ENCODE results near the gene MUTYH. TPM values are rescaled to one million over a fixed set of nuclear protein-coding genes. Genes with fewer than 3 reads are reported as not detected.

Gene MUTYH
- total and polyA plus RNA-seq, 8 donors = 11.6 to 88.7 (median 19.7) TPM

GRCh38 chr1:45334308-45335245 lies 5.7 kb downstream of the MUTYH start:
- Histone ChIP-seq H3K9me3 (no peaks in the 10 kb centered on the region), H3K4me3 (no peak overlapping the region), H3K27me3 (no peaks in the 10 kb centered on the region), H3K27ac (peak overlapping the region in 4 of 5 donors; percentile 54 to 75 (median 70)), H3K4me1 (peaks cover 8 to 48% (median 28%) of the 10 kb centered on the region in 4 donors), H3K36me3 (peaks cover 28 to 51% (median 47%) of the 10 kb centered on the region in 4 donors)
- intact Hi-C loops (cut with DNase I; ENCODE audit: low total_unique reads) = no loop called here
- peak in 1 of 2 donors; percentile 37 for DNase-seq
- 69 to 76% (median 73%) methylated on average over 9 of the region's 9 CpGs for WGBS, 5 donors
- TF ChIP-seq, protein P1, sequence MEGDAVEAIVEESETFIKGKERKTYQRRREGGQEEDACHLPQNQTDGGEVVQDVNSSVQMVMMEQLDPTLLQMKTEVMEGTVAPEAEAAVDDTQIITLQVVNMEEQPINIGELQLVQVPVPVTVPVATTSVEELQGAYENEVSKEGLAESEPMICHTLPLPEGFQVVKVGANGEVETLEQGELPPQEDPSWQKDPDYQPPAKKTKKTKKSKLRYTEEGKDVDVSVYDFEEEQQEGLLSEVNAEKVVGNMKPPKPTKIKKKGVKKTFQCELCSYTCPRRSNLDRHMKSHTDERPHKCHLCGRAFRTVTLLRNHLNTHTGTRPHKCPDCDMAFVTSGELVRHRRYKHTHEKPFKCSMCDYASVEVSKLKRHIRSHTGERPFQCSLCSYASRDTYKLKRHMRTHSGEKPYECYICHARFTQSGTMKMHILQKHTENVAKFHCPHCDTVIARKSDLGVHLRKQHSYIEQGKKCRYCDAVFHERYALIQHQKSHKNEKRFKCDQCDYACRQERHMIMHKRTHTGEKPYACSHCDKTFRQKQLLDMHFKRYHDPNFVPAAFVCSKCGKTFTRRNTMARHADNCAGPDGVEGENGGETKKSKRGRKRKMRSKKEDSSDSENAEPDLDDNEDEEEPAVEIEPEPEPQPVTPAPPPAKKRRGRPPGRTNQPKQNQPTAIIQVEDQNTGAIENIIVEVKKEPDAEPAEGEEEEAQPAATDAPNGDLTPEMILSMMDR (IDR thresholded peaks at IDR 0.05) = no peak
- no peak for TF ChIP-seq POLR2AphosphoS5 (IDR thresholded peaks at IDR 0.05)
- no peak for TF ChIP-seq POLR2A (IDR thresholded peaks at IDR 0.05)
- no peak for TF ChIP-seq EP300 (IDR thresholded peaks at IDR 0.05)

DNA sequence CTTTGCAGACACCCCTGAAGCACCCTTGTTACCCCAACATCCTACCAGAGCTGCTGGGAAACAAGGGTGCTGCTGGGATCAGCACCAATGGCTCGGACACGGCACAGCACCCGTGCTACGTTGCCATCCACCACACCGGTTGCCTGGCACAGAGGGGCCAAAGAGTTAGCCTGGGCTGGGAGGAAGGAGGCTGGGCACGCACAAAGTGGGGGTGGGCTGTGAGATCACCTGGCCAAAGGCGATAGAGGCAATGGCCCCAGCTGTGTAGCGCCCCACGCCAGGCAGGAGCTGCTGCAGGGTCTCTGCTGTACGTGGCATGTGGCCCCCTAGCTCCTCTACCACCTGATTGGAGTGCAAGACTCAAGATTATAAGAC lies 7.9 kb downstream of the MUTYH start:
- no peaks in the 10 kb centered on the region for H3K9me3 ChIP-seq
- no peak for DNase-seq
- TF ChIP-seq EP300 (IDR thresholded peaks at IDR 0.05) = no peak
- TF ChIP-seq POLR2A (IDR thresholded peaks at IDR 0.05) = no peak
- TF ChIP-seq, protein P1 (IDR thresholded peaks at IDR 0.05) = no peak
- no peak for TF ChIP-seq POLR2AphosphoS5 (IDR thresholded peaks at IDR 0.05)
- peaks cover 28 to 63% (median 54%) of the 10 kb centered on the region in 4 donors for H3K36me3 ChIP-seq
- no peak overlapping the region for H3K4me3 ChIP-seq
- peaks cover 14 to 53% (median 22%) of the 10 kb centered on the region in 4 donors for H3K4me1 ChIP-seq
- peaks cover 0 to 3% (median 0%) of the 10 kb centered on the region in 3 donors for H3K27me3 ChIP-seq
- whole genome bisulfite sequencing, 5 donors = 97 to 98% (median 98%) methylated on average over 8 to 10 of the region's 10 CpGs
- H3K27ac ChIP-seq = no peak overlapping the region
- intact Hi-C loops (cut with DNase I; ENCODE audit: low total_unique reads) = no loop called here

GRCh38 chr1:45331436-45332345 lies 8.5 kb downstream of the MUTYH start:
- peaks cover 28 to 63% (median 54%) of the 10 kb centered on the region in 4 donors for H3K36me3 ChIP-seq
- H3K4me1 ChIP-seq = peaks cover 20 to 53% (median 26%) of the 10 kb centered on the region in 4 donors
- intact Hi-C loops (cut with DNase I; ENCODE audit: low total_unique reads) = no loop called here
- no peak for DNase-seq
- TF ChIP-seq POLR2AphosphoS5 (IDR thresholded peaks at IDR 0.05) = no peak
- no peak for TF ChIP-seq EP300 (IDR thresholded peaks at IDR 0.05)
- TF ChIP-seq POLR2A (IDR thresholded peaks at IDR 0.05) = no peak
- TF ChIP-seq, protein P1 (IDR thresholded peaks at IDR 0.05) = no peak
- no peak overlapping the region for H3K27ac ChIP-seq
- no peaks in the 10 kb centered on the region for H3K9me3 ChIP-seq
- peaks cover 0 to 5% (median 0%) of the 10 kb centered on the region in 3 donors for H3K27me3 ChIP-seq
- no peak overlapping the region for H3K4me3 ChIP-seq
- 94 to 97% (median 95%) methylated on average over 13 to 18 of the region's 18 CpGs for WGBS, 5 donors

GRCh38 chr1:45329445-45329844 lies 10.8 kb downstream of the MUTYH start:
- WGBS, 5 donors = 57 to 72% (median 62%) methylated on average over 4 of the region's 4 CpGs
- no peak for DNase-seq
- intact Hi-C loops (cut with DNase I; ENCODE audit: low total_unique reads) = no loop called here
- no peak overlapping the region for H3K4me3 ChIP-seq
- TF ChIP-seq POLR2AphosphoS5 (IDR thresholded peaks at IDR 0.05) (no peak), EP300 (IDR thresholded peaks at IDR 0.05) (no peak), POLR2A (IDR thresholded peaks at IDR 0.05) (no peak)
- TF ChIP-seq, protein P1 (IDR thresholded peaks at IDR 0.05) = no peak
- H3K27me3 ChIP-seq = peaks cover 0 to 5% (median 0%) of the 10 kb centered on the region in 3 donors
- peaks cover 17 to 46% (median 23%) of the 10 kb centered on the region in 4 donors for H3K4me1 ChIP-seq
- no peaks in the 10 kb centered on the region for H3K9me3 ChIP-seq
- peak overlapping the region in 1 of 5 donors; percentile 4 for H3K27ac ChIP-seq
- peaks cover 28 to 61% (median 54%) of the 10 kb centered on the region in 4 donors for H3K36me3 ChIP-seq

Data from stomach (tissue), 9 donors.